Activated CD4-positive, alpha-beta T cell treated with anti-CD3 and anti-CD28 coated beads, Interleukin-2, amount 50 U/mL, for 1 hour (primary cell): ENCODE data around the gene CDH6.

ENCODE experiments used
- DNase-seq: peaks from one replicate; pipeline ENCODE4 v3.0.0-alpha.2; 2020

The CDH6 gene

GRCh38 chr5:31268256-31268655 lies 74.8 kb downstream of the CDH6 start:
- DNase-seq = no peak

DNA sequence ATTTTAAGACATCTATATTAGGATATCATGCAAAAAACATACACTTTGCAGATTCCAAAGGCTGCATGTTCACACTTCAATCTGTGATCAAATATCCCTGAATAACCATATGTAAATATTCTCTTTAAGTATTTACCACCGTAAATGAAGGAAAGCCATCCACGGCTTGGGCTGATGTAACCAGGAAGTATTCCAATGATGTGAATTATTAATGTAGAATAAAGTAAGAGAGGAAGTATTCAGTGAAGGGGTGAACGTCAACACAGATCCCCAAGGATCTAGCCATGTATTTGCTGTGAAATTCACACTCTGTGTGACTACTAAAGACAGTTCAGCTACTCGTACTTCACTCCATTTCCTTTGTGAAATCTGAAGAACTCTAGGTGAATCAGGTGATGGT lies 75.2 kb downstream of the CDH6 start:
- no peak for DNase-seq

GRCh38 chr5:31269259-31269658 lies 75.8 kb downstream of the CDH6 start:
- DNase-seq = no peak

DNA sequence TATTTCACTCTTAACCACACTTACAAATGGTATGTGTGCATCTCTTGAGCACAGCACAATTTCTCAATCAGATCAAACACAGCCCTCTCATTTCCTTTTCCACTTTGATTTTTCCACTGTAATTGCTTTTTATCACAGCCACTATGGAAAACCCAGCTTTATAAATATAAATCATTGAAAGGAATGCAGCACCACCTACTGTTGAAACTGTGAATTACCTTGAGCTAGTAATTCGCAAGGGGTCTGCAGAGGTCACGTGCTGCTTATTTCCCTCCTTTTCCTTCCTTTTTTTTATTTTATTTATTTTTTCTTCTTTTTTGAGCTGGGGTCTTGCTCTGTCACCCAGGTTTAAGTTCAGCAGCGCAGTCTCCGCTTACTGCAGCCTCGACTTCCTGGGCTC lies 76.9 kb downstream of the CDH6 start:
- no peak for DNase-seq

DNA sequence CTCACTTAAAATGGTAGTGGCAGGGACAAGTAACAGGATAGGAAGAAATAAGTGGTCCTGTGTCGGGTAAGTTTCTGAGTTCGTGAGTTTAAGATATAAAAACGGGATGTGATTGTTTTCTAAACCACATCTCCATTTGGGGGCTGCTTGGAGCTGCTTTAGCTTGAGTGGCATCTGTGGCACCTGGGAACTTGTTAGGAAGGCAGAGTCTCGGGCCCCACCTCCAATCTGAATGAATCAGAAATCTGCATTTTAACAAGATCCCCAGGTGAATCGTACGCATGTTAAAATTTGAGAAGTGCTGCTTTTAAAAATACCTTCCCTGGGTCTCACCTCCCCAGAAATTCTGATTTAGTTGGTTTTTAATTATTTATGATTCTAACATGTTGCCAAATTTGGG lies 78.1 kb downstream of the CDH6 start:
- no peak for DNase-seq

GRCh38 chr5:31273161-31273560 lies 79.7 kb downstream of the CDH6 start:
- no peak for DNase-seq

DNA sequence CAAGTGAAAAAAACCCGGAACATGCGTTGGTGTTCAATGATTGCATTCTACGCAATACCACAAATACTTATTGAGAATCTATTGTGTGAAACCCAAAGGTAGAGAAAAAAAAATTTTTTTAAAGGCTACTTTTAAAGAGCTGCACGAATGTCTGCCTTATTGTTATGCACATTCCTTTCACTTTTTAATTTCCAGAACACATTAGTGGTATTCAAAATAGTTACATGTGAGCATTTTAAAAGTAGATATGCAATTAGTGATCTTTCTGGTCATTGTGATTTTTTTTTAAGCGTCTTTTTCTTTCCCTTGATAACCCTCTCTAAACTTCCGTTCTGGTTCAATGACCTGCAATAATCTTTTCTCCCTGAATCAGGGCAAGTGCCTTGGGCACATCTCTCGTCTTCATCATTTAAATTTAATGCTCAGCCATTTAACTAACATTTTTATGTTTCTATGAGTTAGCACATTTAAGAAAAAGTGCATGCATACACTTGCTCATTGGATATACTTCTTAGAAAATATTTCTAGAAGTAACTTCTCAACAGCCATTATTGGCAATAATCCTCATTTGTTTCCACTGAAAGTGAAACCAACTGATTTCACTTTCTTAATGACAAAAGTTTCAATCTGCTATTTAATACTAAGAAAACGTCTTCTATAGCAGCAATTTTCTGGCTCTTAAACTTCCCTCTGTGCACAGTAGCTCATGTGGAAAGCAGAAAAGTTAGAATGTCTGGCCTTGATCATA lies 80.3 kb downstream of the CDH6 start:
- no peak for DNase-seq

- DNase-seq = no peak
Observed at GRCh38 chr5:31280210-31280609, 86.7 kb downstream of the CDH6 start.

DNA sequence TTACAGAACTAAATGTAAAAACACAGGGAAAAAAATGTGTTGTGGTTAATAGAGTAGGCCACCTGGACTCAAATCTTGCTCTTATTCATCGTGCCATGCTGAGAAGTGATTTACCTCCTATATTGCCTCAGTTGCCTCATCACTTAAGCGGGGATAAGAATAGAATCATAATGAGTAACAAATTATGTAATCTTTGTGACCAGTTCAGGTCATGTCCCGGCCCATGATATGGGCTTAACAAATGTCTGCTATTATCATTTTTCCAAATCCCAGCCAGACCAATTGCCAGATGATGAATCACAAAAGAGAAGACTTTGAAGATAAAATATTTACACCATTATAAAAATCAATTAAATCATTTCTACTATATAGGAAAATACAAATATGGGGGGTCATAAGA lies 89.8 kb downstream of the CDH6 start:
- no peak for DNase-seq

- DNase-seq = no peak
Observed at GRCh38 chr5:31285025-31285424, 91.5 kb downstream of the CDH6 start.

DNA sequence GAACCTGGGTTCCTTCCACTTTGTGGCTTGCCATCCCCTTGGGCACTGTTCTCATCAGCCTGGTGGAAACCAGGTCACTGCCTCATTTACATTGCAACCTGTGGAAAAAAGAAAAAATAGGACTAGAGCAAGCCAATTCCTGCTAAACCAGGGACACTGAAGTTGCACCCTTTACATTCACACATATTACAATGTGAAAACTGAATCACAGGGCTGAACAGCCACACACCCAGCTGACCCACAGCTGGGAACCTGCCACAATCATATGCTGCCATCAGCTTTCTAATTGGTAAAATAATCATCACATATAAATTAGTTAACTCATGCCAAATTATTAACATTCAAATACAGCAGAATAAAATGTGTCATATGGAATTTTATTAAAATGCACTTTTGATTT lies 94.5 kb downstream of the CDH6 start:
- DNase-seq = no peak

GRCh38 chr5:31289429-31289828 lies 95.9 kb downstream of the CDH6 start:
- DNase-seq = no peak

- no peak for DNase-seq
Observed at GRCh38 chr5:31291323-31291854, 97.9 kb downstream of the CDH6 start.

- DNase-seq = no peak
Observed at GRCh38 chr5:31300501-31300900, 107.0 kb downstream of the CDH6 start.

GRCh38 chr5:31301833-31302232 lies 108.3 kb downstream of the CDH6 start:
- DNase-seq = no peak

DNA sequence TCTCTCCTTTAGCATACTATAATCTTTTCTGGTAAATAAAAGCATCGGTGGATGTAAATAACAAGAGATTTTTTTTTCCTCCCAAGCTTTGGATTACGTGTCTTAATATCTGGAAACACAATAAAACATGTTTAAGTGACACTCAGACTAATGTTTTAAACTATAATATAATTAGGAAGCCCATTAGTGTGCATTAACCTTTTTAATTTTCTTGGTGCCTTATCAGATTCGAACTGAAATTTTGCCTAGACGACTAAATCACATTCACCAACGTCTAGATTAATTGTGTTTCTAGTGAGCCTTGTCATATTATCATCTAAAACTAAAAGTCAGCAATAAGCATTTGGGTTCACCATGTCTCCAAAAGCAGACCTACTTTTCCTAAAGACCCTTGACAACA lies 110.2 kb downstream of the CDH6 start:
- no peak for DNase-seq

DNA sequence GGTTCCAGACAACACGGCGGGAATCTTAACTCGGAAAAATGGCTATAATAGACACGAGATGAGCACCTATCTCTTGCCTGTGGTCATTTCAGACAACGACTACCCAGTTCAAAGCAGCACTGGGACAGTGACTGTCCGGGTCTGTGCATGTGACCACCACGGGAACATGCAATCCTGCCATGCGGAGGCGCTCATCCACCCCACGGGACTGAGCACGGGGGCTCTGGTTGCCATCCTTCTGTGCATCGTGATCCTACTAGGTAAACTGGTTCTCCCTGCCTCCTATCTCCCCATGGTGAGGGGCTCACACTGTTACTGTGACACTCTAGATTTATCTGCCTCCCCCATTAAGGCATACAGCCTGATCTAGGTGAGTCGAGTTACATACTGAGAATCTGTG lies 124.2 kb downstream of the CDH6 start:
- no peak for DNase-seq

DNA sequence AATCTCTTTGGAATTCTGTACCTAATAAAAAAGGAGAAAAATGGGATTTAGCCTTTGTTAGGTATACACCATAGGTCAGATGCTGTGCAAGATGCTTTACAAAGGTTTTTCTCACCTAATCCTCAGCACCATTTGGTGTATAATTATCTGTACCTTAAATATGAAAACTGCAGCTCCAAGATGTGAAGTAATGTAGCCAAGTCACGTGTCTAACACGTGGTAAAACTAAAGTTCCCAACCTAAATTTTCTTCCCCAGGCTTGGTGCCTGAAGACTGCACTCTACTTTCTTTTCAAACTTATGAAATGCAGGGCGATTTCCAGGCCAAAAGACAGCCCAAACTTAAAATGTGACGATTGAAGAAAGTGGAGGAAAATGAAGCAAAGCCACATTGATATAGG lies 125.8 kb downstream of the CDH6 start:
- no peak for DNase-seq

DNA sequence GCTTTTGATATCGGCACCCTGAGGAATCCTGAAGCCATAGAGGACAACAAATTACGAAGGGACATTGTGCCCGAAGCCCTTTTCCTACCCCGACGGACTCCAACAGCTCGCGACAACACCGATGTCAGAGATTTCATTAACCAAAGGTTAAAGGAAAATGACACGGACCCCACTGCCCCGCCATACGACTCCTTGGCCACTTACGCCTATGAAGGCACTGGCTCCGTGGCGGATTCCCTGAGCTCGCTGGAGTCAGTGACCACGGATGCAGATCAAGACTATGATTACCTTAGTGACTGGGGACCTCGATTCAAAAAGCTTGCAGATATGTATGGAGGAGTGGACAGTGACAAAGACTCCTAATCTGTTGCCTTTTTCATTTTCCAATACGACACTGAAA lies 129.5 kb downstream of the CDH6 start:
- DNase-seq = no peak

DNA sequence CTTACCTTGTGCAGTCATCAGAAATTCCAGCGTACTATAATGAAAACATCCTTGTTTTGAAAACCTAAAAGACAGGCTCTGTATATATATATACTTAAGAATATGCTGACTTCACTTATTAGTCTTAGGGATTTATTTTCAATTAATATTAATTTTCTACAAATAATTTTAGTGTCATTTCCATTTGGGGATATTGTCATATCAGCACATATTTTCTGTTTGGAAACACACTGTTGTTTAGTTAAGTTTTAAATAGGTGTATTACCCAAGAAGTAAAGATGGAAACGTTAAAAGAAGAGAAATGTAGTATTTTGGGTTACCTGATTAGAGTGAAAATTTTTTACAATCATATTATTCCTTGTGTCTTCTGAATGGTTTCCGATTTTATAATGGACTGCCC lies 131.4 kb downstream of the CDH6 start:
- no peak for DNase-seq

- no peak for DNase-seq
Observed at GRCh38 chr5:31328040-31328733, 134.7 kb downstream of the CDH6 start.

- no peak for DNase-seq
Observed at GRCh38 chr5:31329715-31330114, 136.2 kb downstream of the CDH6 start.

DNA sequence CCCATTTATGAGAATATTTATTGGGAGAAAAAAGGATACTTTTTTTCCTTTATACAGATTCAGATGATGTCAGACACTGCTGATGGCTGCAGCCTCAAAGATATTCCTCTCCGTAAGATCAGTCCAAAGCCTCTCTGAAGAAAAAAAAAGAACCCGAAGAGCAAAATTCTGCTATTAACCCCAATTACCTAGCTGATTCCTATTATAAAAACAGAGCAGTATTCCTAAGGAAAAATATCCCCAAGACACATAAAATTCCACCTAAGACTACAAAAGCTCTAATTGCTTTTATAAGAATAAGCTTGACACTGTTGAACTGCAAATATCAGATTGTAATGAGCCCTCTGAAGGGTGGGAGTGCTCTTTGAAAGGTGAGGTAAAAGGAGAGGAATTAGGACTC lies 138.7 kb downstream of the CDH6 start:
- no peak for DNase-seq

DNA sequence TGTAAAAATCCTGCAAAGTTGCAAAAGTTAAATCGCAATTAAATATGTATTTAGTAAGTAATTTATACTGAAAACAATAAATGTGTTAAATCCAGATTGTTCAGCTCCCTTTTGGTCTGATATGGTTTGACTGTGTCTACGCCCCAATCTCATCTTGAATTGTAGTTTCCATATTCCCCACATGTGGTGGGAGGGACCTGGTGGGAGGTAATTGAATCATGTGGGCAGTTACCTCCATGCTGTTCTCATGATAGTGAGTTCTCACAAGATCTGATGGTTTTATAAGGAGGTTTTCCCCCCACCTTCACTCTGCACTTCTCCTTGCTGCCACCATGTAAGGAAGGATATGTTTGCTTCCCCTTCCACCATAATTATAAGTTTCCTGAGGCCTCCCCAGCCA lies 140.0 kb downstream of the CDH6 start:
- no peak for DNase-seq
